Ectodermal cell (in vitro differentiated cells): Measurements from ENCODE around the gene ZCCHC10.
A peak's percentile ranks its signal among the peaks of the same experiment; 100 is the strongest.

Experiments
- H3K27ac ChIP-seq: 2 replicates; pipeline ENCODE4 v1.7.0; 2013; ENCODE audit warnings: mild to moderate bottlenecking, low read depth, low read length; ENCODE audit not compliant: insufficient read depth, poor library complexity, severe bottlenecking
- H3K27me3 ChIP-seq: 2 replicates; pipeline ENCODE4 v1.7.0; 2013; ENCODE audit warnings: mild to moderate bottlenecking, low read length; ENCODE audit not compliant: insufficient read depth, control insufficient read depth, poor library complexity, severe bottlenecking
- H3K36me3 ChIP-seq: one replicate; pipeline ENCODE4 v1.7.0; 2013; ENCODE audit warnings: low read length; ENCODE audit not compliant: control insufficient read depth, insufficient read depth
- H3K4me1 ChIP-seq: one replicate; pipeline ENCODE4 v1.7.0; 2013; ENCODE audit warnings: low read length; ENCODE audit not compliant: control insufficient read depth, insufficient read depth
- H3K4me3 ChIP-seq: 2 replicates; pipeline ENCODE4 v1.7.0; 2013; ENCODE audit warnings: low read depth, low read length, control low read depth; ENCODE audit not compliant: insufficient read depth
- H3K9me3 ChIP-seq: 2 replicates; pipeline ENCODE4 v1.7.0; 2013; ENCODE audit warnings: mild to moderate bottlenecking, low read length, moderate library complexity; ENCODE audit not compliant: control insufficient read depth
- WGBS, 2 experiments: methylation state at CpG; one replicate each; pipeline ENCODE4 v1.1.7; 2013; ENCODE audit warnings: missing lambda C conversion rate in 2 of 2; 5-methylcytosine and 5-hydroxymethylcytosine counted together

The ZCCHC10 gene

DNA sequence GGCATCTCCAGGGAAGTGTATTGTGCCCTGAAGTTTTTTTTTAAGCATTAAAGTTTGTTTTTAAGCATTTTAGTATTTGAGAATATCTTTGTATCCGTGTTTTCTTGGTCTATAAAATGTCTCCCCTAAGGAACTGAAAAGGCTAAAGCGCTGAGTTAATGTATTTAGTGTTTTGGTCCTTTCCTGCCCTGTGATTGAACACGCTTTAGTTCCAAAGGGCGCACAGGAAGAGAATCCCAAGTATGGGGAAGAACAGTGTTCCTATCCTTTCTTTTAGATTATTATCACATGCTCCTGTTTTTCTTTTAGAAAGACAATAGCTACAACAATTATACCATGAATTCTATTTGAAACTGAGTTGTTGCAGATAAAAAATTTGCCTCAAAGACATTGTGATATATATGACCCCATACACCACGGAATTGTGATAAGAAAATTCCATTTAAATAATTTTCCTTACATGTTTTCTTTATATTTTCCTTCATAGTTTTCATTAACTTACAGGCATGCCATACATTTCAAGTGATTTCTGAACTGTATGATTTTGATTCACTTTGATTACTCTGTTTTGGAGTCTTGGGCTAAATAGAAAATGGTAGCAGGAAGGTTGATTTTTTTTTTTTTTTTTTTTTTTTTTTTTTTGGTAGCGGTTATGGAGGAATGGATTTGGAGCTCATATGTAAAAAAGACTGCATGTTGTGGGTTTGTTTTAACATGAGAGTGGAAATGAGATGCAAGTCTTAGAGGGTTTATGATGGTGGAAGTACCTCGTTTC is 28.5 kb upstream of the ZCCHC10 start:
- Histone ChIP-seq H3K36me3 (no peaks in the 10 kb centered on the region), H3K27ac (no peak overlapping the region), H3K4me3 (no peak overlapping the region), H3K9me3 (no peaks in the 10 kb centered on the region), H3K27me3 (no peaks in the 10 kb centered on the region), H3K4me1 (peaks cover 8% of the 10 kb centered on the region)
- WGBS, 2 experiments, result 92 to 98% methylated on average over 6 to 7 of the region's 7 CpGs

- H3K27ac ChIP-seq, result no peak overlapping the region
- 91 to 93% methylated on average over 15 of the region's 15 CpGs for WGBS, 2 experiments
- peak overlapping the region; percentile 99 for H3K4me3 ChIP-seq
Measured at GRCh38 chr5:133053448-133053847, 27.1 kb upstream of the ZCCHC10 start.

GRCh38 chr5:133052317-133053175 is 26.2 kb upstream of the ZCCHC10 start:
- H3K36me3 ChIP-seq, result no peaks in the 10 kb centered on the region
- peak overlapping the region; percentile 99 for H3K27ac ChIP-seq
- no peaks in the 10 kb centered on the region for H3K27me3 ChIP-seq
- no peaks in the 10 kb centered on the region for H3K9me3 ChIP-seq
- peak overlapping the region; percentile 99 for H3K4me3 ChIP-seq
- 0 to 1% methylated on average over 59 of the region's 59 CpGs for WGBS, 2 experiments
- H3K4me1 ChIP-seq, result peaks cover 8% of the 10 kb centered on the region

More at GRCh38 chr5:133053448-133053847, 27.1 kb upstream of the ZCCHC10 start:
- Histone ChIP-seq H3K9me3 (no peaks in the 10 kb centered on the region), H3K4me1 (peaks cover 8% of the 10 kb centered on the region), H3K27me3 (no peaks in the 10 kb centered on the region), H3K36me3 (no peaks in the 10 kb centered on the region)

GRCh38 chr5:133051542-133052316 is 25.4 kb upstream of the ZCCHC10 start, which contains the start of gene HSPA4:
Gene HSPA4, plus strand, starts transcription at chr5:133052013. Its CDS starts 238 bp downstream, at chr5:133052251.
- peak within 1 kb of the TSS; percentile 99 for H3K4me3 ChIP-seq
- peaks cover 8% of the 10 kb centered on the region for H3K4me1 ChIP-seq
- H3K36me3 ChIP-seq, result no peaks in the 10 kb centered on the region
- peak within 1 kb of the TSS; percentile 99 for H3K27ac ChIP-seq
- no peaks in the 10 kb centered on the region for H3K27me3 ChIP-seq
- WGBS, 2 experiments, result 0% methylated on average over 68 of the region's 68 CpGs
- no peaks in the 10 kb centered on the region for H3K9me3 ChIP-seq

DNA sequence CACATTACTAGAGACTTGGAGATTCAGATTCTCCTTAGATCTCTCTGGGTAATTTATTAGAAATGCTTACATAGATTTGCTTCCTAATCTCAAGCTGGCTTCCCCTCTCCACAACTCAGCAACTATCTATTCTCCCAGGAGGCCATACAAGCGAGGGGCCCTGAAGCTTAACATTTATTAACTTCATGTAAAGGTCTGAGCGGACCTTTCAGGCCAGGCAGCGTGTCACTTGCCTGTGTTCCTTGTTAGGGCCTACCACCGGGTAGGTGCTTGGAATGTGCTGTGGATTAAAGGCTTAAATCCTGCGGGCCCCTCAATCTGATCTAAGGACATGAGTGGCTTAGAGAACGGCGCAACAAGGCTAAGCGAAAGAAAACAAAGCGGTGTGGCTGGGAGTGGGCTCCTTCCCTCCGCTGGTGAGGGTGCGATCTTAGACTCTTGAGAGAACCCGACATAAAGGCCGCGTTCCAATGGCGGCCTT is 24.8 kb upstream of the ZCCHC10 start:
- WGBS, 2 experiments, result 7 to 8% methylated on average over 15 of the region's 15 CpGs
- H3K9me3 ChIP-seq, result no peaks in the 10 kb centered on the region
- H3K27ac ChIP-seq, result peak overlapping the region; percentile 99
- H3K4me1 ChIP-seq, result peaks cover 8% of the 10 kb centered on the region
- H3K4me3 ChIP-seq, result peak overlapping the region; percentile 99
- H3K27me3 ChIP-seq, result no peaks in the 10 kb centered on the region
- H3K36me3 ChIP-seq, result no peaks in the 10 kb centered on the region

- Histone ChIP-seq H3K4me1 (peaks cover 8% of the 10 kb centered on the region), H3K9me3 (no peaks in the 10 kb centered on the region), H3K27ac (peak overlapping the region; percentile 99), H3K36me3 (no peaks in the 10 kb centered on the region), H3K4me3 (peak overlapping the region; percentile 99), H3K27me3 (no peaks in the 10 kb centered on the region)
- 30 to 33% methylated on average over 4 of the region's 4 CpGs for WGBS, 2 experiments
Measured at GRCh38 chr5:133050521-133050920, 24.2 kb upstream of the ZCCHC10 start.

- H3K27ac ChIP-seq, result no peak overlapping the region
Measured at GRCh38 chr5:133049726-133050048, 23.3 kb upstream of the ZCCHC10 start.

DNA sequence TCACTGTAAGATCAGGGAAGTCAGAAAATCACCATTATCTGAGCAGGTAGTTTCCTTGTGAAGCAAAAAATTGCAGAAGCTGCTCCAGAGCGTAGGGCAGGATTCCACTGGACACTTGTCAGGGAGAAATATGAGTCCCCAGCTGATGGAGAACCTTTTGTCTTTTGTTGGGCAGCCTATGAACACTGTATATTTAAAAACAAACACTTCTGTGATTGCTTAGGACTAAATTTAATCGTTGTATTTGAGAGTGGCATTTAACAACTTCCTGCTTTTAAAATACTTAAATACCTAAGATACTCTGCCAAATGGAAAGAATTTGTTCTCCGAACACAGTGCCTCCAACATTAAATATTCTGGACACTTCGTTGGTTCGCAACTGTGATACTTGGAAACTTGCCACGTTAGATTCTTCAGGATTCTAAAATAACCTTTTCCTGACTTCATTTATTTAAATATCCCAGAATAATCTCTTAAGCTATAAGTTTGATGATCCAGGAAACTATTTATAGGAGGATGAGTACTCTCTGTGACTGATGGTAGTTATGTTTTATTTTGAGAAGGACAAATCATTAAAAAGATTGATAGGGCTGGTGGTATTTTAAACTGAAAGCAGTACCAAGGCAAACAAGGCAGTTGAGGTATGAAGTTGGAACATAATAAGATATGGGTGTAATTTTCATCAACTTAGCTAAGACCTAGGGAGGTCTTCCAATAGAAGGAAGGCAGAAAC is 22.8 kb upstream of the ZCCHC10 start:
- Histone ChIP-seq H3K27ac (no peak overlapping the region), H3K27me3 (no peaks in the 10 kb centered on the region), H3K4me3 (no peak overlapping the region), H3K9me3 (no peaks in the 10 kb centered on the region), H3K4me1 (peaks cover 8% of the 10 kb centered on the region), H3K36me3 (no peaks in the 10 kb centered on the region)
- WGBS, 2 experiments, result 87 to 96% methylated on average over 5 to 6 of the region's 6 CpGs

More at GRCh38 chr5:133049726-133050048, 23.3 kb upstream of the ZCCHC10 start:
- Histone ChIP-seq H3K9me3 (no peaks in the 10 kb centered on the region), H3K36me3 (no peaks in the 10 kb centered on the region), H3K4me1 (peaks cover 8% of the 10 kb centered on the region), H3K4me3 (no peak overlapping the region), H3K27me3 (no peaks in the 10 kb centered on the region)
- WGBS, 2 experiments, result 89% methylated on average over 1 of the region's 1 CpG

DNA sequence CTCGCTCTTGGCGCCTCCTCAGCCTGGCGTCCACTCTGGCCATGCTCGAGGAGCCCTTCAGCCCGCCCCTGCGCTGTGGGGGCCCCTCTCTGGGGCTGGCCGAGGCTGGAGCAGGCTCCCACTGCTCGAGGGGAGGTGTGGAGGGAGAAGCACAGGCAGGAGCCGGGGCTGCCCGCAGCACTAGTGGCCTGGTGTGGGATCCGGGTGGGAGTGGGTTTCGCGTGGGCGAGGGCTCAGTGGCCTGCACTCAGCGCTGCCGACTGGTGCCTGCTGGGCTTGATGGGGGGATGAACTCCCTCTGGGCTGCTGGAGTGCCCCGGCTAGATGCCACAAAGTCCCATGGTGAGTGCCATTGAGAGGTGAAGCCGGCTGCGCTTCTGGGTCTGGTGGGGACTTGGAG is 21.1 kb upstream of the ZCCHC10 start:
- H3K4me1 ChIP-seq, result peaks cover 3% of the 10 kb centered on the region
- H3K36me3 ChIP-seq, result no peaks in the 10 kb centered on the region
- H3K27ac ChIP-seq, result no peak overlapping the region
- H3K27me3 ChIP-seq, result no peaks in the 10 kb centered on the region
- no peak overlapping the region for H3K4me3 ChIP-seq
- no peaks in the 10 kb centered on the region for H3K9me3 ChIP-seq
- 90 to 91% methylated on average over 19 of the region's 19 CpGs for WGBS, 2 experiments
